ENCODE measurements around the gene RELCH. TPM values are rescaled to one million over a fixed set of nuclear protein-coding genes. Genes with fewer than 3 reads are reported as not detected.

The RELCH gene
- polyA plus RNA-seq, 4 donors: 18.6 to 39.6 (median 35.7) TPM

DNA sequence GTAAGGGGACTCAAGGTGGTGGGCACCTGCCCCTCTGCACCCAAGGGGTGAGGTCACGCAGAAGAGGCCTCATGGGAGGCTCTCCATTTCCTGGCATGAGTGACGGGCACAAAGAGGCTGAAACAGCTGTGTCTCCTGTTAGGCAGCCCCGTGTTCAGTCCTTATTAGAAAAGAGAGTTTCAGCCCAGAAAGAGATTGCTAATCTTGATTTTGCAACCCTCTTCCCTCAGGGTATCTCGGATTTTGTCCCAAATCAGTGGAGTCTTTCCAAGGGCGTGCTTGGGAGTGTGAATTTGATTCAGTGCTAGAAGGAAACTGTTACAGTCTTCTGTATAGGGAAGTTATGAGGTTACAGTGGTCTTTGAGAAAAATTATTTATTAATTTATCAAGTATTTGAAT, 148.4 kb downstream of the RELCH start:
- no peak for DNase-seq (ENCODE audit: low read depth in 4 of 4, low spot score in 3 of 4)

DNA sequence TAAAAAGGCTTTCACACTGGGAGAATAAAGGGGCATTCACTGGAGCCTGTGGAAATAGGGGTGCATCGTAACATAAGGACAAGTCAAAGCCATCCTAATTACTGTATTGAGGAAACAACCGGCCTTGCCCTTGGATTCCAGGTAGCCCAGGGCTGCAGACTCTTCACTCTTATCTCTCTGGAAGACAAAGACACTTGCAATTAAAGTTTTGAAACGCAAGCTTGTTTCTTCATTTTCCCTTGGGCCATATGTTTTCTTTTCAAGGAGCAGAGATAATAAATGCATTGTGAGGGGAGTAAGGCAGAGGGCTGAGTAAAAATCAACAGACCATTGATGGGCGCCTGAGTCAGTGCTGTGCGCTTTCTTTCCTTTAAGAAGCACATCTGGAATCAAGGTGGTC, 149.6 kb downstream of the RELCH start:
- no peak for DNase-seq (ENCODE audit: low read depth in 4 of 4, low spot score in 3 of 4)

DNA sequence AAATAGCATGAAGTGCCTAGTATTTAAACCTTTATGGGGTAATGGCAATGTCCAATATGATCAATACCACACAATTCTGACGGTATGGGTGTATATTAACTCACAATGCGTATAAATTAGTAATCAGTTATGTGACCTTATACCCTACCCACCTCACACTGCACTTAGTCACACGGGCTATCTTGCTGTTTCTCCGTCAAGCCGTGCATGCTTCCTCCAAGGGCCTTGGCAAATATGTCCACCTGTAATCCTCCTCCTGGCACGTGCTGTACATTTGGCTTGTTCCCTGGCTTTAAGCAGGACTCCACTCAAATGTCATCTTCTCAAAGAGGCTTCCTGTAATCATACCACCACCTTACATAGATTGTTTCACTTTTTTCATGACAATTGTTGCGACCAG, 150.3 kb downstream of the RELCH start:
- DNase-seq (ENCODE audit: low read depth in 4 of 4, low spot score in 3 of 4): no peak

DNA sequence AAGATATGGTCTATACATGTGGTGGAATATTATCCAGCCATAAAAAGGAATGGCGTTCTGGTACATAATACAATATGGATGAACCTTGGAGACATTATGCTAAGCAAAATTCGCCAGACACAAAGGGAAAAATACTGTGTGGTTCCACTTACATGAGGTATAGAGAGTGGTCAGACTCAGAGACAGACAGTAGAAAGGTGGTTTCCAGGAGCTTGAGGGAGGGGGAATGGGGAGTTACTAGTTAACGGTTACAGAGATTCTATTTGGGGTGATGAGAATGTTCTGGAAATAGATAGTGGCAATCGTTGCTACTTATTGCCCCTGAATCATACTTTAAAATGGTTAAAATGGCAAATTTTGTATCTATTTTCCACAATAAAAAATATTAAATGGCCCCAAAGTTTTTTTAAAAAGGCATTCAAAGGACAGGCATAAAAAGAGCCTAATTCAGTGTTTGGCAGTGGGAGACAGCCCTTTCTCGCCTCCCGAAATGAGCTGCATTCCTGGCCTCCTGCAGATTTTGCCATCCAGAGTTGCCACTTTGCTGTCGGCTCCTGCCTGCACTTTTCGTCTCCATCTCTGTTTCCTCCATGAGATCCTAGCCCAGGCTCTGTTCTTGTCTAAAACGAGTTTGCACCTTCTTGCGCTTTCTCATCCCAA, 151.5 kb downstream of the RELCH start:
- DNase-seq (ENCODE audit: low read depth in 4 of 4, low spot score in 3 of 4): no peak

DNA sequence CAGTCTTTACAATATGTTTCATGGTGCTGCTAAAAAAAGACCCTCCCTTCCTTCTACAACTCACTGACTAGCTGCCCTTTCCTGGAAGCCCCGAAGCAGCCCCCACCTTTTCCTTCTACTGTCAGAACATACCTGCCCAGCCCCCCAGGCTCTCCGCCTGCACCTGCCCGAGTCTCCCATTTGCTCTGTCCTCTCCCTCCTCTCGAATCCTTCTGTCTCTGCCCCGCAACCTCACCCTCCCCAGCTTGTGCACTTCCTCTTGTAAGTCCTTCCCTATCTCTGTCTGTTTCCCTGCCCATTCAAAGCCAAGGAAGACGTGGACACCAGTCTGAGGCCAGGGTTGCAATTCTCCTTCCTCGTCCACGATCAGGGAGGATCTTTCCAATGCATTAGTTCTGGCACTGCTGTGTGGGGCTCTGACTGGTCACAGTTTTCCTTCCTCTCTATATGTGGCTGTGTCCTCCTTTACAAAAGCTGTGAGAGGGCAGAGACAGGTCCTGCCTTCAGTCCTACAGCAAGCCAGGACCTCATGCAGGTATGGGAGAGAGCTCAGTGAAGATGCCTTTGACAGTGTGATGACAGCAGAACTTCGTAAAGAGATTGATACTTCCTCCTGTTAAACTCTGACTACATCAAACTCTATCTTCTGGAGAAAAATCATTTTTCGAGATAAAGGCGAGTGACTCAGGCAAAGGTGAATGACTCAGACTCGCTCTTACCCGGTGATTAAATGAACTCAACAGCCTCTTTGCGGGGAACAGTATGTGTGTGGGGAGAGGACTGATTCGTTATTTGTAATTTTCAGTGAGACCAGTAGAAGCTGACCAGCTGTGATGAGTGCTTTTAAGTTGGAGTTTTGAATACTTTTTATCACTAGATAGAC, 152.3 kb downstream of the RELCH start:
- DNase-seq (ENCODE audit: low read depth in 4 of 4, low spot score in 3 of 4): no peak

DNA sequence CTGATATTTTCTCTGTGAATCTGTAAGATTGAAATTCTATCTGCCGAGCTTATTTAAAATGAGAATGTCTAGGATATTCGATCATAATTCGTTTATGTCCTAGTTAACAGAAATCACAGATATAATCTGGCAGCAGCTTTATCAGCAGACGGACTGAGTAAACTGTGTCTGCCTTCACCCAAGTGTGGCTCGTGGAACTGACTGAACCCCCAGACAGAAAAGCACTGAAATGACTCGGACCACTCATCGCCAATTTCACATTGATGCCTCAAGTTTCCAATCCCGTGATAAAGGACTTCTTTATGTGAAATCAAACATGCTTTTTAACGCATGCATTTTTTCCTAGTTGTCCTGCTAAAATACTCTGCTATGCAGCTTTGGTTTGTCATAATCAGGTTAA, 153.9 kb downstream of the RELCH start:
- no peak for DNase-seq (ENCODE audit: low read depth in 4 of 4, low spot score in 3 of 4)

DNA sequence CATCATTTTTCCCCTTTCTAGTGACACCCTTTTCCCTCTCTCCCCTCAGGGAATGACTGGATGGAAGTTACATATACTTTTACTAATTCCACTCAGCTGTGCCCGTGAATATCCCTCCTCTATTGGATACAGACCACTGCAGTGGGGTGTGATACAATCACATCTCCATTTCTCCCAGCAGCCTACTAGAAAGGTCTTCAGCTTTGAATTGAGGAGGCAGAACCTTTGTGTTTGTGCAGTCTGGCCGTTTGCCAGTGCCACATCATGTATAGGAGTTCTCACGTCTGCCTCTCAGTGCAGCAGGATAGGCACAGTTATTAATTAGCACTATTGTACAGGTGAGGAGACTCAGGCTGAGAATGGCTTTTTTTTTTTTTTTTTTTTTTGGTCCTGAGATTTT, 154.4 kb downstream of the RELCH start:
- no peak for DNase-seq (ENCODE audit: low read depth in 4 of 4, low spot score in 3 of 4)

DNA sequence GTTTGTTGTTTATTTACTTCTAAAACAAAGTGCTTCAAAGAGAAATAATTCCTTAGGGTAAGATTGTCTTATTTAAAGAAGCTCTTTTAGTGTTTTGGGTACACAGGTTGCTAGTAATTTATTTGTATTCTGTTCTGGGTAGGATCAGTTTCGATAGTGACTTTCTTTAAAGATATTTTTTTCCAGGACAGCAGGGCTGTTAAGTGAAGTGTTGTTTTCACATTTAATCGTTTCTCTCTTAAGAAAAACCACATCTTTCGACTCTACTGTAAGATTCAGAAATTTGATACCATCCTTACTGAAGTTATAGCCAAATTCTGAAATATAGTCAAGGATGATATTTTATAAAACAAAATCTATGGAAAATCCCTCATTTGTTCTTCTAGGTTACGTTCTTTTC, 155.8 kb downstream of the RELCH start:
- DNase-seq (ENCODE audit: low read depth in 4 of 4, low spot score in 3 of 4): no peak

DNA sequence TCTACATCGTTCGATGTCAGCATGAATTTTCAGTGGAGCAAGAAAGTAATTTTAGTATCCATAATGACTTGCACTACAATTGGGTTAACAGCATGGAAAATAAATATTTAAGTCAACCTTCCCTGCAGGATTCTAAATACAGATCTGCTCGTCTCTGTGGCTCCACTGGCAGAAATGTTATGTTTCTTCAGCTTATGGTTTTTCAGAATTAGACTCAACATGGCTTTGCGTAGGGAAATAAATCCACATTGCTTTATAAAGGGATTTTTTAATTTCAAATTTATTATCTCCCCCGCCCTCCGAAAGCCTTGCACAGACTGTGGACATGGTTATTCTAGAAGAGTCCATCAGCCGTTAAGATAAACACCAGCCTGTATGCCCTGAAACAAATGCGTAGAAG, 156.3 kb downstream of the RELCH start:
- no peak for DNase-seq (ENCODE audit: low read depth in 4 of 4, low spot score in 3 of 4)

DNA sequence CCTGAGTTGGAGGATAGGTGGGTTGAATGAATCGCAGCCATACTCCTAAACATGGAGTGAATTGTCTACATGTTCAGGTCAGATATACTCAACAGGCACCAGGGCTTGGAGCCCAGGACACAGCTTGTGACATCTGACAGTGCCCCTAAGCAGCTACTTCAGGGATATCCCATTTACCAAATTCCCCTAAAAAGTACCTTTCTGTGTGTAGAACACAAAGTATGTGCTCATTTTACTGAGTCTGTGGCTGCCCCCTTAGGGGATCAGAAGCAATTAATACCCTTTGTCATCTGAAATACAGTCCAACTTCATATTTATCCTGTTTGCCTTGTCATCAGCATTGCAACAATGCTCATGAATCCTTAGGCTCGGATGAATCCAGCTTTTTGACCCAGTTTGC, 158.9 kb downstream of the RELCH start:
- no peak for DNase-seq (ENCODE audit: low read depth in 4 of 4, low spot score in 3 of 4)

DNA sequence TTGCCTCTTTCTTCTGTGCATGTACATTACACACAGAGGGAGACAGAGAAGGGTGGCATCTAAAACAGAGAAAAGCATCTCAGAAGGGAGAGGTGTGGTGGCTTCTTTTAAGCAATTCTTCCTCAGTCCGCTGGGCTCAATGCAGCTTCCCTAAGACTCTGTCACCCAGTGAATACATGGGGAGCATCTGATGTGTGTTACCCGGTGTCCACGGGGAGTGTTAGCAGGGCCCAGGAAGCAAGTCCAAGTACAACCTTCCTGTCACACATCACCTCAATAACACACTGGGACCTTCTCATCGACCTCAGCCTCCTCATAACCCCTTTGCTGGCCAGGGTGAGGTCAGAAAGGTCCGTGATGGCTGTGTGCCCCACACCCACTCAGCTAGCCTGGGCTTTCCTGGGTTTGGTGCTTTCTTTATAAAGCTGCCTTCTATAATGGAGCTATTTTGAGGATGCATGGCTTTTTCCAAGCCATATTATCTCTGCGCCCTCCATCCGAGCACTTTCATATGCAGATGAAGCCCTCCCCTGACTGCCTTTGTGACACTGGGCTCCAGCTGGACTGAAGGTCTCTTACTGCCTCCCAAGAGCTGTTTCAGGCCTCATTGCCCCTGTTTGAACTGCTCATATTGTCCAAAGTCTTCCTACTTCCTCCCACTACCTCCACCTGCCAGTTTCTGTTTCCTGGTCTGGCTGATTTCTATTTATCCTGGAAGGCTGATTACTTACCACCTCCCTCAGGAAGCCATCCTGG, 159.5 kb downstream of the RELCH start:
- no peak for DNase-seq (ENCODE audit: low read depth in 4 of 4, low spot score in 3 of 4)

DNA sequence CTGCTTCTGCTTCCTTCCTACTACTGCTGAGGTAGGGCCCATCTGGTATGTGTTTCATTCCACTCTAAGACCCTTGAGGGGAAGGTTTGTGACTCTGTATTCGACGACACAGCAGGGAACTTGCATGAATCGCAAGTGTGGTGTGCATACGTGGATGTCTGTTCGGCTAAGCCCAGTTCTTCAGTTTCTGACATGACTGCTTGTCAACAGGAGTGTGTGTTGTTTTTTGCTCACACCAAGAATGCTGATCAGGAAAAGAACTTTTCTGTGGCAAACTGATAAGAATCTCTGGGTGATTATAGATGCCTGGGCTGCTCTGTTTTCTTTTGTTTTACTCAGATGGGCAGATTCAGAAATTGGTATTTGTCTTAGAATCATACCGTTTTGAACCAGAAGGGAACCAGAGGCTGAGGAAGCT, 160.0 kb downstream of the RELCH start:
- DNase-seq (ENCODE audit: low read depth in 4 of 4, low spot score in 3 of 4): no peak

DNA sequence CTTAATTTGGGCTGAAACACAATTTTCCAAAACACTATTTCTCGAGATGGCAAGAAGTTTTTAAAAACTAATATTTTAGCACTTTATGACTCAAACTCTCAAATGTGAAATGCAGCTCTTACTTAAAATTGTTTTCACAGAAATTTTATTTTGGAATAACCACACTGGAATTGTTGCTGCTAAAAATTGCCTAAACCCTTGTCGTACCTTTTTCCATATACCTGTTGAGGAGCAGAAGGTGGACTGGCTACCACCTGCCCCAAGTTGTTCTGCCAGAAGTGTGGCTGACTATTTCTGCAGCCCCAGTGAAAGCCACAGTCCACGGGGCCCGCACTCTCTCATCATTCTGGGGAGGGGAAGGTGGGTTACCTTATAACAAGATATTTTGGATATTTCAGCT, 161.4 kb downstream of the RELCH start:
- DNase-seq (ENCODE audit: low read depth in 4 of 4, low spot score in 3 of 4): no peak

DNA sequence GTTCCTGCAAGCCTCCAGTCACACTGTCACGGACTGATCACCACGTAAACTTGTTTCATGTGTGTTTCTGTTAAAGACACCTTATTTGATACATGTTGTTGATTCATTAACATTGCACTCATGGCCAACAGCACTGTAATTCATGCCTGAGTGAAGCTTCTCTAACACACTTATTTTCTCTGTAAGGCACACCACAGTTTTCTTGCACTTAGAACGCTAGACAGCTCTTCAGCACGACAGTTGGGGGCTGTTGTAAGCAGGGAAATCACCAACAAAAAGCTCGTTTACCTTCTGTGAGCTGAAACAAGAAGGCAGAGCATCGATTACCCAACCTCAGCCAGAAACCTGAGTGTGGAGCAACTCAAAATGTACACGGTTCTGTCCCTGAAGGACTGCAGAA, 166.1 kb downstream of the RELCH start:
- no peak for DNase-seq (ENCODE audit: low read depth in 4 of 4, low spot score in 3 of 4)

DNA sequence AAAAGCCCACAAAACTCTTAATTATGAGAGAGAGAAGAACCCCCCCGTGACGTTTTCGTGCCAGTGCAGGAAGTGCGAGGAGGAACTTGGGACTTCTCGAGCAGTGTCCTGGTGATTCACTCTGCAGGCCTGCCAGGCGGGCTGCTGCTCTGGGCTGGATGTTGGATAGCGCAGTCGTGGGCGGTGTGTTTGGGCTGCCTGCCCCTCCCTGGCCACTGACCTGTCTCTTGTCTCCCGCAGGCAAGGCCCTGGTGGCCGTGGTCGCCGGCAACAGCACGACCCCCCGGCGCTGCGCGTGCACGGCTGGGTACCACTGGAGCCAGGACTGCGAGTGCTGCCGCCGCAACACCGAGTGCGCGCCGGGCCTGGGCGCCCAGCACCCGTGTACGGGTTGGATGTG, 167.1 kb downstream of the RELCH start:
- DNase-seq (ENCODE audit: low read depth in 4 of 4, low spot score in 3 of 4): no peak

DNA sequence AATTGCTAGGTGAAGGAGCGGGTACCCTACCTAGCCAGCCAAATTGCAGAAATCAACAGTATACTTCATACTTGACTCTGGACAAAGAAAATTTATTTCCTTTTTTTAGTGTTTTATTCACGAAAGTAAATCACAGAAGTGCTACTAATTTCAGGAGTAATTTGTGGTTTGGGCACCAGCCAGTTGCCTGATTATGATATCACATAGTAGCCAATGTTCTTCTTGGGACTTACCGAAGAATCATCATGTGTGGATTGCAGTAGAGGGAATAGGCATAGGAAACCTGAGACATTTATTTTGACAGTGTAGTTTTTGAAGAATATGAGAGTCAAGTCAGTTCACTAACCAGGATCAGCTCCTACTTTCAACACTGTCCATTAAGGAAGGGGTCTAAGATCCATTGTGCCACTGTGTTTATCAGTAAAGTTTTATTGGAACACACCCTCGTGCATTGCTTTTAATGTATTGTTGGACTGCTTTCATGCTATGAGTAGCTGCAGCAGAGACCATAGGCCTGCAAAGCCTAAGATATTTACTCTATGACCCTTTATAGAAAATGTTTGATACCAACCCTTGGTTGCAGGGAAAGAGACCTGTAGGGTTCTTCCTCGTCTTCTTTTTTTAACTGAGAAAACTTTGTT, 170.1 kb downstream of the RELCH start:
- no peak for DNase-seq (ENCODE audit: low read depth in 4 of 4, low spot score in 3 of 4)

Other genes starting within 250 kb of the RELCH start
- gene PIGN, start 199 bp upstream of the RELCH start, polyA plus RNA-seq (ENCODE audit: insufficient read length in 4 of 4): 10 to 100 TPM; 22.3 to 40.1 (median 30.2) TPM
- gene TNFRSF11A, start 138.1 kb downstream of the RELCH start, polyA plus RNA-seq (ENCODE audit: insufficient read length in 4 of 4): 1 to 10 TPM; 2.1 to 3.2 (median 2.6) TPM

Measured in left renal pelvis (tissue), 4 donors.